Measurements from ENCODE around the gene CES3.

The CES3 gene

GRCh38 chr16:66961065-66961744, at the start of gene CES3:
Gene CES3 (plus strand): TSS chr16:66961266. CDS start chr16:66961308, 42 bp downstream.
- no peak for DNase-seq (ENCODE audit: low read depth in 2 of 2, low spot score in 1 of 2)

- DNase-seq (ENCODE audit: low read depth in 2 of 2, low spot score in 1 of 2): no peak
Observed at GRCh38 chr16:66911801-66912200, 49.3 kb upstream of the CES3 start.

- DNase-seq (ENCODE audit: low read depth in 2 of 2, low spot score in 1 of 2): no peak
Observed at GRCh38 chr16:66913081-66913480, 48.0 kb upstream of the CES3 start.

GRCh38 chr16:66913711-66914110, 47.4 kb upstream of the CES3 start:
- DNase-seq (ENCODE audit: low read depth in 2 of 2, low spot score in 1 of 2): no peak

- DNase-seq (ENCODE audit: low read depth in 2 of 2, low spot score in 1 of 2): no peak
Observed at GRCh38 chr16:66914541-66914940, 46.5 kb upstream of the CES3 start.

- no peak for DNase-seq (ENCODE audit: low read depth in 2 of 2, low spot score in 1 of 2)
Observed at GRCh38 chr16:66915041-66915440, 46.0 kb upstream of the CES3 start.

- DNase-seq (ENCODE audit: low read depth in 2 of 2, low spot score in 1 of 2): no peak
Observed at GRCh38 chr16:66916518-66916917, 44.5 kb upstream of the CES3 start.

- DNase-seq (ENCODE audit: low read depth in 2 of 2, low spot score in 1 of 2): no peak
Observed at GRCh38 chr16:66917741-66918140, 43.3 kb upstream of the CES3 start.

- no peak for DNase-seq (ENCODE audit: low read depth in 2 of 2, low spot score in 1 of 2)
Observed at GRCh38 chr16:66918355-66918754, 42.7 kb upstream of the CES3 start.

- no peak for DNase-seq (ENCODE audit: low read depth in 2 of 2, low spot score in 1 of 2)
Observed at GRCh38 chr16:66918803-66919568, 42.1 kb upstream of the CES3 start, which contains the start of gene CDH16. Gene CDH16 (minus strand): TSS chr16:66918885. CDS start chr16:66918065, 820 bp downstream.

GRCh38 chr16:66919569-66920298, 41.3 kb upstream of the CES3 start:
- no peak for DNase-seq (ENCODE audit: low read depth in 2 of 2, low spot score in 1 of 2)

GRCh38 chr16:66920299-66920590, 40.8 kb upstream of the CES3 start:
- no peak for DNase-seq (ENCODE audit: low read depth in 2 of 2, low spot score in 1 of 2)

GRCh38 chr16:66920924-66921680, 40.0 kb upstream of the CES3 start:
- DNase-seq (ENCODE audit: low read depth in 2 of 2, low spot score in 1 of 2): no peak

- no peak for DNase-seq (ENCODE audit: low read depth in 2 of 2, low spot score in 1 of 2)
Observed at GRCh38 chr16:66921729-66922450, 39.2 kb upstream of the CES3 start.

- DNase-seq (ENCODE audit: low read depth in 2 of 2, low spot score in 1 of 2): no peak
Observed at GRCh38 chr16:66923247-66923731, 37.8 kb upstream of the CES3 start.

- no peak for DNase-seq (ENCODE audit: low read depth in 2 of 2, low spot score in 1 of 2)
Observed at GRCh38 chr16:66923866-66924265, 37.2 kb upstream of the CES3 start.

GRCh38 chr16:66924527-66925321, 36.3 kb upstream of the CES3 start:
- DNase-seq (ENCODE audit: low read depth in 2 of 2, low spot score in 1 of 2): no peak

- peak in 1 of 2 donors; percentile 25 for DNase-seq (ENCODE audit: low read depth in 2 of 2, low spot score in 1 of 2)
Observed at GRCh38 chr16:66925322-66925840, 35.7 kb upstream of the CES3 start, which contains the start of gene RRAD. Gene RRAD (minus strand): TSS chr16:66925535. CDS start chr16:66925179, 356 bp downstream.
